NCI-H1694 (cell line): ENCODE results near the gene NR4A2.
A peak's percentile ranks its signal among the peaks of the same experiment; 100 is the strongest.

ENCODE experiments used
- DNase-seq: peaks from one replicate; lab custom pipeline; 2025; lab: John Stamatoyannopoulos, UW

NR4A2 gene

DNA sequence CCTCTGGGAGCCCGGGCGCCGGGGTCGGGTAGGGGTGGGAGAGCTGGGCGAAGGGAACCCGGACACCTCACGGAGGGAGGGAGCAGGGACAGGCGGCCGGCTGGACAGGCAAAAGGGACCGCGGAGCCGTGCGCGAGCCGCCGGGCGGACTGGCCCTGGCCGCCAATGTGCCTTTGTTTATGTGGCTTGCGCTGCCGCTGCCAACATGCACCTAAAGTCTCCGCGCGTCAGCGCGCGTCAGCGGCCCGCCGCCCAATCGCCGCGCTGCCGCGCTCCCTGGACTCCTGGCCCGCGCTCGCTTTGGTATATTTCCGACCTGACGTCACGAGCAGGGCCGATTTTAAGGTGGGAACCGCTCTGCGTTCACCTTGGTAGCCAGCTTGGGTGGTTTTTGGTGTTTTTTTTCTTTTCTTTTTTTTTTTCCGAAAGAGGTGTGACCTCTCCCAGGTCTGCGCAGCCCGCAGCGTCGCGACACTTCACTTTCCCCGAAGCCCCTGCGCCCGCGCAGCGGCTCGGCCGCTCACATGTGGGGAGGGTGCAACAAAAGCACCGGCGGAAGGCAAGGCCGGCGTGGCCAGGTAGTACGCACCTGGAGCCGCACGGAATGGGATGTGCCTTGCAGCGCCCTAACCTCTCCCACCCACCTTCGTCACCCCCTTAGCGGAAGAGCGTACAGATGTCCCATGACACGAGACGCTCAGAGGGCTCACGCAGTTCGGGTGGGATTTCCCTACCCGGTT is at the start of gene NR4A2:
Gene NR4A2 (minus strand): TSS at position 188 of the 740 bp plus-strand sequence. CDS start 2,535 bp downstream, outside the sequence.
- peak; percentile 34 for DNase-seq

DNA sequence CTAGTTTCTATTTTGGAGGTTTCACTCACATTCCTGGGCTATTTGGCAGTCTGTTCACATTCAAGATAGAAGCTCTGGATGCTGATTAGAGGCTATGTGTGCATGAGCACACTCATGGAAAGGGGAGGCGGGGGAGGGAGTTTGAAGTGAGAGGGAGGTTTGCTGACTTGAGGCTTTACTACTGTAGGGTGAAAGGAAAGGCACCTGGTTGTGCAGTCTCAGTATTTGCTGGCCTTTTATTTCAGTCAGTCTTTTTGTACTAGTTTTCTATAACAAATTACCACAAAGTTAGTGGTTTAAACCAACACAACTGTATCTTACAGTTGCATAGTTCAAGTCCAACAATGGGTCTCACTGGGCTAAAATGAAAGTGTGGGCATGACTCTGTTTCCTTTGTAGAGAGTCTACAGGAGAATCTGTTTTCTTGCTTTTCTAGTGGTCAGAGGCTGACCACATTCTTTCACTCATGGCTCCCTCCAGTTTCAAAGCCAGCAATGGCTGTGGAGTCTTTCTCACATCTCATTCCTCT is 47.7 kb upstream of the NR4A2 start:
- DNase-seq: no peak

DNA sequence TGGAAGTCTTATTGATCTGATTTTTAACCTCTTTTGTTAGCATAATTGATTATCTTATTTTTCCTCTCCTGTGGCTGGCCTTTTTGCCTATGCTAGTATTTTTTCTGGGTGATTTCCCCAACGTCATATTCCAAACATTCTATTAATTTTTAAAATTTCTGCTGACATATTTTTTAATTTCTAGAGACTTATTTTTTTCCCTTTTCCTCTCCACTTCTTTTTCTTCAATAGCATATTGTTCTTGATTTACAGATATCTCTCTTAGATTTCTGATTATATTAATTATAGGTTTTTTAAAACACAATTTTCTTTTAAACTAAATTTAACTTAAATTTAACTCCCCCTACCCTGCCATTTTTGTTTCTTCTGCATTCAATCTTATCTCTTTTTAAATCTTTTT is 47.2 kb upstream of the NR4A2 start:
- DNase-seq: no peak

DNA sequence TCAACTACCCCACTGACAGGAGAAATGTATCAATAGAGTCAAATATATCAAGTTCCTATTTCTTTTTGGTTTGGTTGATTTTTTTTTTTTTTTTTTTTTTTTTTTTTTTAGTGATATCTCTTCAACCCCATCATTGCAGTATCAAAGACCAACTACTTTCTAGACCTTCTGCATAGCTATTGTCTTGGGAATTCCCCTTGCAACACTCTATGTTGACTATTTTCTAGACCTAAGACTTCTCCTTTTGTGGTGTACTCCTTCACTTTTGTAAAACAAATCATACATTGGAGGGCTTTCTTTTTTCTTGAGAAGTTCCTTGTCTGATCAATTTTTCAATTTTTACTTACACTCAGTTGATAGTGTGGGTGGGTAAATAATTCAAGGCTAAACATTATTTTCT is 46.5 kb upstream of the NR4A2 start:
- no peak for DNase-seq

DNA sequence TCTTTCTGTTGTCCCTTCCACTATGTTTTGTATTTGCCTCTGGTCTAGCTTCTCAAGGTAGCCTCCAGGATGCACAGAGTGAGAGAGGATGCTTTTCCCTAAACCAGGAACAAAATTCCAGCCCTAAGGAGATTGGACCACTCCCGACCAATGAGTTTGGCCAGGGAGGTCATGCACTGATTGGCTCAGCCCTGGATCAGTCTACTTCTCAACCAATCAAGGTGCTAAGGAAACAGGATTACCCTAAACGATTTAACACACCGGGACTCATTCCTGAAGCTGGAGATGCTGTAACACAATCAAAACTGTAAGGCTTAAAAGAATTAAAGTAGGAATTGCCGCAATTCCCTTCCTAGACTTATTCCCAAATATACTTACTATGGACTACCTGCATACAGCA is 34.2 kb upstream of the NR4A2 start:
- no peak for DNase-seq

DNA sequence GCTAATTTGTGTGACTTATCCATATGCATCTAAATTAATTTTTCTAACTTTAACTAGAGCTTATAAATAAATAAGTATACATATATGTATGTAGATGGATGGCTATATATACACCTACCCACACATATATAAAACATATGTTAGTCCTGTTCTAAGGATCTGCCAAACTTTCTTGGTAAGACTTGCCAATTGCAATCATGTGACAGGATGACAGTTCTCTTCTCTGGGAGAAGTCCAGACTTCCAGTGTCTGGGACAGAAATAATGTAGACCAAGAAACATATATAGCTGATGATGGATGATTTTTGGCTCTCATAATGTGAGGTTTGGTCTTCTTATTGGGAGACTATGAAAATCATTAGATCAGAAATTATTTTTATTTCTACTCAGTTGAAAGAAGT is 30.6 kb upstream of the NR4A2 start:
- no peak for DNase-seq

DNA sequence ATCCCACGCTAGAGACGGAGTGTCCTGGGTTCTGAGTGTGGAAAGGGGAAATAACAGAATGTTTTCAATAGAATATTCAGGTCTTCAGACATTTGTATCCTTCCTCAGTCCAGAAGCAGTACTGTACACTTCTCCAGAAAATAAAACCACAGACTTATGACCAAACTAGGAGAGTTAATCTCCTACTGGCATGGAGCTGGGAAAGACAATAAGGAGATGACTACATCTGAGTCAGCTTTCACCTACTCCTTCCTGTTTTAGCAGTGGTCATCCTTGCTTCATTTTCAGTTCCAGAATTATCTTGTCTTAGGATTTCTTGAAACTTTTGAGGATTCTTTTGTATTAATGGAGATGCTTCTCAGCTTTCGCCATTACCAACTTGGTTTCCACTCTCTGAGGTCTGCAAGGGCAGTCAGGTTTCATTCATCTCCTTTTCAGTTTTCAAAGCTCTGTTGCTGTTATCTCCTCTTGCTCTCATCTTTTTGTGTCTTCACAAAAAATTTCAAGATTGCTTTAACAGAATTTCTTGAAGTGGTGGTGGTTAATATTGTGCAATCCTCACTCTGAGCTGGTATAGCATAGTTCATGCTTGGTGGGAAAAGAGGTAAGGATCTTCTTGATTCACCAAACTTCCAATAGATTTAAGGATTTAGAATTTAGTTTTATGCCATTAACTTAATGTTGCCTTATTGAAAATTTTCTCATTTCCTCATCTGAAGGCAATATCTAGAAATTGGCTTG is 23.7 kb upstream of the NR4A2 start:
- DNase-seq: no peak

DNA sequence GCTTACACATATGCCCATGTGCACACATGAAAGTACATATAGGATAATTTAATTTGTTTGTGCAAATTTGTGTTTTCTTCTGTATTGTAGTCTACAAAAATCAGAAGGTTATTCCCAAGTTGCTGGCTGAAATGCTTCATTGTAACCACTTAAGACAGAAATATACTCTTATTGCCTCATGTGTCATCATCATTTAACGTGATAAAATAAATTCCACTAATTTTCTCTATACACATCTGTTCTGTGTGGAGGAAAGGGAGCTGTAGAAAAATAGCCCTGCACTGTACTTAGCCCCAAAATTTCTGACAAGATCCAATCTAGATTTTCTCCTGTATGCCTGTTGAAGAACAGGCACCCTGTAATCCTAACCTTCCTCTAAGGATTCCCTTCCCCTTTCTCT is 20.4 kb upstream of the NR4A2 start:
- DNase-seq: no peak

DNA sequence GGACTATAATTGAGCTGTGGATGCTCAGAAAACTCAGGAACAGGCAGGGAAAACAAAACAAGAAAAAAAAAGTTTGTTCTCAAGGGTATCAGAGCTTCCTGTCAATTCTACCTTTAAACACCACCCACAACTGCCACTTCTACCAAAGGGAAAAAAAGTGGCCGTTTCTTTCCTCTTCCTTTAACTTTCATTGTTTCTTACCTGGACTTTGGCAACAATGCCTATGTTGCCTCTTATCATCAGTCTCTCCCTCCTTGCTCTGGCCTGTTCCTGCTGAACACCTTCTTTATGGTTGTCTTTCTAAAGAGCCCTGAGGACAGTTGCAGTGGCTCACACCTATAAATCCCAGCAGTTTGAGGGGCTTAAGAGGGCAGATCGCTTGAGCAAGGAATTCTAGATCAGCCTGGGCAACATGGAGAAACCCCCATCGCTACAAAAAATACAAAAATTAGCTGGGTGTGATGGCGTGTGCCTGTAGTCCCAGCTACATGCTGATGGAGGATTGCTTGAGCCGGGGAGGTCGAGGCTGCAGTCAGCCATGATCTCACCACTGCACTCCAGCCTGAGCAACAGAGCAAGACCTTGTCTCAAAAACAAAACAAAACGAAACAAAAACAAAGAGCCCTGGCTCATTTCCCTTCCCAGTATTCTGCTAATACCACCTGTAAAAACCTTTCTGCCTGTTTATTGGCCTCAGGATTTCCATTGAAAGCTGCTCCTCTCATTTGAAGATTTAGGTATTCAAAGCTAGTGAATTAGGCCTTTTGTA is 18.0 kb upstream of the NR4A2 start:
- no peak for DNase-seq

DNA sequence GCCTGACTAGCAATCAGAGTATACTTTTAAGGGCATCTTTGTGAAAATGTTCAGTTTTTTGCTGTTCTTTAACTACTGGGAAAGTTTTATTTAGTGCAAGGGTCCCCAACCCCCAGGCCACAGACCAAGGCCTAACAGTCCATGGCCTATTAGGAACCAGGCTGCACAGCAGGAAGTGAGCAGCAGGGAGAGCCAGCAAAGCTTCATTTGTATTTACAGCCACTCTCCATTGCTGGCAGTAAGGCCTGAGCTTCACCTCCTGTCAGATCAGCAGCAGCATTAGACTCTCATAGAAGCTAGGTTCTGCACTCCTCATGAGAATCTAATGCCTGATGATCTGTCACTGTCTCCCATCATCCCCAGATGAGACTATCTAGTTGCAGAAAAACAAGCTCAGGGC is 17.1 kb upstream of the NR4A2 start:
- no peak for DNase-seq

DNA sequence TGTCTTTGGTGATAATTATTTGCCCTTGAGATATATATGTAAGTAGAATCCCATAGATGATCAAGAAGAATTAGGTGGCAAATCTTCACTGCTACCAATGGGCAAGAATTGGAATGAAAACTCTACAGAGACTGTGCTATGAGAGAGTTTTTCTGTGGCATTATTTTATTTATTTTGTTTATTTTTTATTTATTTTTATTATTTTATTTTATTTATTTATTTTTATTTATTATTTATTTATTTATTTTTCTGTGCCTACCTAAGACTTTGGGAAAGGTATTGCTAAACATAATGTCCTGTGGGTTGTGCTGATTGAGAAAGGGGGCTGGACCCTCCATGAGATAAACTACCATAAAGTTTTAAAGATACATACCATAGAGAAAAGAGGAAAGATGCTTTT is 16.6 kb upstream of the NR4A2 start:
- DNase-seq: no peak

DNA sequence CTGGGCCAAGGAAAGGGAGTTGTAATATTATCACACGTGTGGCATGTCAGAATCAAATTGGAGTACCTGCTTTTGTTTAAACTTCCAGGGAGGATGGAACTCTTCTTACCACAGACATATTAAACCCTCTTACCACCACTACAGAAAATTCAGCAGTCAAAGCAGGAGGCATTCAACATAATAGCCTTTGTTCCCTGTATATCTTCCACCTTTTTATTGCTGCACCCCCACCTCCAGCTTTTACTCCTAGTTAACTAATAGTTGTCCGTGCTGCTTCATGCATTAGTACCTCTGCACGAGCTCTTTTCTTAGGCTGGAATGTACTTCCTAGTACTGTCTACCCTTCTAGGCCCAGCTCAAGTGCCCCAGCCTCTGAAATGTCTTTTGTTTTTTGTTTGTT is 14.9 kb upstream of the NR4A2 start:
- no peak for DNase-seq

DNA sequence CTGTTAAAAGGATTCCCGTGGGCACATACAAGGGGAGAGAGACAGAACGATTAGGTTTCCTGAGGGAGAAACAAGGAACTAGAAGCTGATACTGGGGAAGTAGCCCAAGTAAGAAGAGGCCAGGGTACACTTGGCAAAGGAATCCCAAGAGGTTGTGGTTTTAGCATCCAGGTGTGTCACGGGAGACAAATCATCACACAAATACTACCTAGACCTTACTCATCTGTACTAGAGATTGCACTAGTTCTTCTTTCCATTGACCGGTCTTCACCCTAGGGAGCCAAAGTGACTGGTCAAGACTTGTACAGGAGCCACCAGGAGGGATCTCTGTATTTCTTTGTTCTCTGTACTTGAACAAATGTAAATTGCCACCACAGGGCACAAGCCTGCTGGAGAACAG is 14.2 kb upstream of the NR4A2 start:
- DNase-seq: no peak

DNA sequence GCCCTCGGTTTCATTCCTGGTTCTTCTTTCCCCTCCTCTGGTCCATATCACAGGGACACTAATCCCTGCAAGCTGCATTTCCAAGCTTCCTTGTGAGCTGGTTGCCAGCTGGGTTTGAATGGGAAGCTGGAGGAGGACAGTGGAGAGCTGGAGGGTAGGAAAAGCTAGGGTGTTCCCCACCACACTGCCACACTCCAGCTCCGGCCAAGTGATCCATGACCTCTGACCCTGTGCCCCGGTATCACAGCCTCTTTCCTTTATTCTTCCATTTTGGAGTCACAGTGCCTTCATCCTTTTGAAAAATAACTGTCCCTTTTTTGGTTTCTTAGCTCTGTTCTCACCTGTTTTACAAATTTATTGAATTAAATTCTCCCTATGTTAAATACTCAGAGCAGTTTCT is 13.1 kb upstream of the NR4A2 start:
- no peak for DNase-seq

DNA sequence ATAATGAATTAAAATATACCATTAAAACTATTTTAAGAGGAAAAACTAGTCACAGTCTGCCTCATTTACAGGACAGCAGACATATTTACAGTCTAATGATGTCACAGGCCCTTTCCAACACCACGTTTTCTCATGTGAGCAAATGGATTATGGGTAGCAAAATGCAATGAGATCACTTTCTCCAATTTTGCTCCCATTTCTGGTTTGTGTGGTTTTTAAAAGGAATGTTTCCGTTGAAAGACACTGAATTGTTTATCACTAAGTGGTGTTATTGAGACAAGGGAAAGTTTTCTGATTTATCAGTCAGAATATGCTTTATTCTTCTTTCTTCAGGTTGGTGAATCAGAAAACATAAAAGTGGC is 11.4 kb upstream of the NR4A2 start:
- DNase-seq: no peak

DNA sequence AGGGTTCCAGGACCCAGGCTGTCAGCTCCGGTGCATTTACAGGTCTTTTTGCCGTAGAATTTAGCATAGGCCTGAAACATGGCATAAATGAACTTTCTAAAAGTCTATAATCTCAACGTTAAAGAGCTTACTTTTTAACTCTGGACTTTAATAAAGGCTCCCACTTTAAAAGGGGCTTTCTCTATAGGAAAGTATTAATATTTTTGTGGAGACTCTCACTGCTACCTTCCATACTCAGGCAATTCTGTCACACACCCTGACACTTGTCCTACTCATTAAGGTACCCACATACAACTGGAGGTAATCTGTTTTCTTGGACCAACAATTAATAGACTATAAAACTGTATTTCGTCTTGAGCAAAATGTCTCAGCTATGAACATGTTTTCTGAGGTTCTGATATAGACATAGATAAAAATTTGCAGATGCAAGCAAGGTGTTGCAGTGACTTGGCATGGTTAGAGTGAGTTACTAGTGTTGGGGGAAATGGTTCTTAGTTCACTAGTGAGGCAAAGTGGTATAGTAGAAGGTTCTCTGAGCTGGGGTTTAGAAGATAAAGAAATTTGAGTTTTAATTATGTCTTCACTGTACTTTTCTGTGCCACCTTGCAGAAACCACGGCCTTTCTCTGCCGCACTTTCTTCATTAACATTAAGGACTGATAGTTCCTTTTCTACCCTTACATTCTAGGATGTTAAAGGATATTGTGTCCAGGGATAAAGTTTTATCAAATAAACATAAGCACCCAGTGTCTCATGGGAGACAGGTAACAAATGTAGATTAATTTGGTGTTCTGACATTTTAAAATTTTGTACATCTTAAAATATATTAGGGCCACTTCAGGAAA is 10.8 kb upstream of the NR4A2 start:
- DNase-seq: no peak

DNA sequence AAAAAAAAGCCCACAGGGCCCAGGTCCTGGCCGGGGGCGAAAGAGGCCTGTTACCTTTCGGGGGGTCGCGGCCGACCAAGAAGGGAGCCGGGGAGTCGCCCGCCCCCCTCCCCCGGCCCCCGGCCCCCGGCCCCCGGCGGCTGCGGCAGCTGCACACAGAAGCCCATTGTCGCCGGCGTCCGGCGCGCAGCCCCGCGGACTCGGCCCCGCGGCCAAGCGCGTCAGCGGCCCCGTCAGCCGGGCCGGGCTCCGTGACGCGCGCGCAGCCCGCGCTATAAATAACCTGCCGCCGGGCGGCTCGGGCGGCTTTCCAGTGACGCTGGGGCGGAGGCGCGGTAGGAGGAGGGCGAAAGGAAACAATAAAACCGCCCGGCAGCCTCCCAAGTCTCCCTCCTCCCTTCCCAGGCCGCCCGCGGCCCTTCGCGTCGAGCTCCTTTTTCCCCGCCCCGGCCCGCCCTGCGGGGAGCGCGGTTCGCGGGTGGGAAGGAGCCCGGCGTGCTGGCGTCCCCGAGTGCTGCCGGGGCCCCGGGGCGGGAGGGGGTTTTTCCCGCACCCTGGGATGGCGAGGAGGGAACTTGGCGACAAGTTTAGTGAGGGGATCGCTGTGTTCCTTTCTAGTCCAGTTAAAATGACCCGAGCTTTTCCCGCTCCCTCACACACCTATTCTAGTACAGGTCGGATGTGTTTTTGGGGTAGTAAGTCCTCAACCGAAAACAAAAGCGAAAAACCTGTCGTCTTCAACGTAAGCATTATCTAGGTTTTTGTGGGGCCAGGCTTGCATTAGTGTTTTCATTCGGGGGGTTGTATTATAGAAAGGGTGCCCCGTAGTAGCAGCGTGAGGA is 10.0 kb upstream of the NR4A2 start:
- peak; percentile 81 for DNase-seq

DNA sequence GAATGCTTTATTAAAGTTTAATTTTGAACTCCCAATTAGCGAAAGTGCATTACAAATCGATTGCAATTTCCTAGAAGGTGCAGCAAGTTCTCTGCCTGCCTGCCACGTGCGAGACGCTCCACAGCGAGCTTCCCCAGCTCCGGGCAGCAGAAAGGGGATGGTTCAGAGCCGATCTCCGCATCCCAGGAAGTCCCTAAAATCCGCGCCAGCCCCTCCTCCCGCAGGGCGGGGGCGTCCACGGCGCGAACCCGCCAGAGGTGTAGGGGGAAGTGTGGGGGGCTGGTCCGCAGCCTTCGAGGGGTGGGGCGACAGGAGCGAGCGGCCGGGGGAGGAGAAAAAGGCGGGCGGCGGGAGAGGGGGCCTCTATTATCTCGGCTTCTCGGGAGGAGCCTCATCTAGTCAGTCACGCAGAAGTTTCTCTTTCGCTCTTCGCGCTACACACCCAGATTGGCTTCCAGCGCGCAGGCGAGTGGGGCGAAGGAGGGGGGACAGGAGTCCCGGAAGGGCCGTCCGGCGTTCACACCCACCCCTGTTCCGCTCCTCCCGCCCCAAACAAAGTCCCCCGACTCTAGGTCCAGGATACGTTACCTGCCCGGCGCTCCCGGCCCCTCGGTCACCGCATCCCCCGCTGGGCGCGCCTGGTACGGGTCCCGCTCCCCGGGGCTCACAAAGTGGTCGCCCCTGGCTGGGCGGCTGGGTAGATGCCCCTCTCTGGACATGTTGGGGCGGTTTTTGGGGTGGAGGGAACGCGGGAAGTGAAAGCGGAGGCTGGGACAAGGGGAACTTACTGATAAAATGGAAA is 9.1 kb upstream of the NR4A2 start:
- DNase-seq: peak; percentile 90

DNA sequence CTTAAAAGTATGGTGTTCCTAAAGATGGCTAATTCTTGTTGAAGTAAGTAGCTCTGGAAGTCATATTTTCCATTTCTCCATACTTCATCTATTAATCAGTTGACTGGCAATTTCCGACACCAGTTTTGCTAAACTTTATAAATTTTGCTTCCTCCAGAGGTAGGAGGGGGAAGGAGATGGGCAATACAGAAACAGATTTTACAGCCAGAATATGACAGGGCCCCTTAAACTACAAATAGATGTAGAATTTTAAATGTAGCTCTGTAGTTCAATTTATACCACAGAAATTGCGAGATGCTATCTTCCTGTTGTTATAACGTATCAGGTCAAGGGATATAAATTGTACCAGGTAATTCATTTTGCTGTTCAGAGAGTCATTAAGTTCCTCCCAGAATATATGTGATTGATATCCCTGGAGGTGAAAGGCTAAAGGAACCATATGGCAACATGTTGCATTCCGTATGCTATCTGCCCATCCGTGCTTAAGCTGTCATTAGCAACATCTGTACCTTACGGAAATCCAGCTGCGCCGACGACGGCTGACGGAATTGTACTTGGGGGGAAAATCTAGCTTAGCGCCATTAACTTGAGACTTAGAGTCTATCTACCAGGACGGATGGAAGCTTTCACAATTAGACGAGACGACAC is 8.4 kb upstream of the NR4A2 start:
- peak; percentile 52 for DNase-seq

DNA sequence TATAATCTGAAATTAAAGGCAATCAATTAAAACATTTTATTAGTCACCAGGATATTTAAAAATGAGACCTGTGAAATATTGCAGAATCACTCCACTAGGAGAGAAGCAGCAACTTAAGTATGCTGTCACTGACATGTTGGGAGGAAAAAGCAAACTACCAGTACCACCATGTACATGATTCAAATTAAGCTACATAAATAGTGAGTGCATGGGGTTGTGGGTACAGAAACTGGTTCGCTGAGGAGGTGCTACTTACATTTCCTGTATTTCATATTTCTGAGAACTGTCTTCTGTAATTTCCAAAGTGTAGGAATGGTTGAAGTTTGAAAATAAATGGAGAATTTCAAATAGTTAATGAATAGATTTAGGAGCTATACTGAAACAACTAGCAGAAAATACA is 7.9 kb upstream of the NR4A2 start:
- no peak for DNase-seq
